NT2/D1 (cell line): ENCODE data around the gene ZNRF1.

Experiments
- SUZ12 ChIP-seq: IDR thresholded peaks from 2 replicates; pipeline ENCODE4 v1.6.1; 2011; ENCODE audit not compliant: insufficient read length, insufficient read depth; ENCODE audit errors: extremely low read depth
- YY1 ChIP-seq: IDR thresholded peaks from 2 replicates; pipeline ENCODE4 v1.6.1; 2011; ENCODE audit not compliant: insufficient read length, insufficient read depth

- TF ChIP-seq YY1 (no peak), SUZ12 (no peak)
Measured at GRCh38 chr16:74991268-74991592, 7.6 kb upstream of the ZNRF1 start.
